H1 (cell line): ENCODE measurements around the gene RPL7A. TPM values are rescaled to one million over a fixed set of nuclear protein-coding genes. Genes with fewer than 3 reads are reported as not detected.
A peak's percentile ranks its signal among the peaks of the same experiment; 100 is the strongest.

ENCODE experiments used
- CTCF ChIA-PET: fragments of 300-600 bp; sonication (Branson Sonifier 250); formaldehyde crosslinking; loops from one replicate; lab custom pipeline; 2021; ENCODE audit not compliant: partially characterized antibody; lab: Charles Lee
- POLR2A ChIA-PET: fragments of 300-600 bp; sonication (Branson Sonifier 250); formaldehyde crosslinking; loops from one replicate; lab custom pipeline; 2021; ENCODE audit warnings: inconsistent platforms; ENCODE audit not compliant: partially characterized antibody; lab: Charles Lee
- DNase-seq, 2 experiments: peaks; one replicate each; pipeline versions ENCODE4 v3.0.0 to v3.0.0-alpha.2; 2010 to 2022; ENCODE audit warnings: low spot score in 2 of 2, low read depth in 1 of 2, mixed read lengths in 1 of 2
- FAIRE-seq: peaks from 2 replicates; lab custom pipeline; 2011; peaks lifted over from hg19 to GRCh38; lab: Jason Lieb, UNC
- H2AFZ ChIP-seq: 2 replicates; pipeline ENCODE4 v1.8.1; 2012; ENCODE audit warnings: low read length, inconsistent platforms
- H2AK5ac ChIP-seq: 2 replicates; pipeline ENCODE4 v1.6.1; 2013; ENCODE audit warnings: low read depth, low read length
- H2BK120ac ChIP-seq: replicated peaks from 2 replicates; pipeline ENCODE3; 2013; ENCODE audit warnings: low read depth, low read length, inconsistent platforms
- H2BK12ac ChIP-seq: 2 replicates; pipeline ENCODE4 v1.6.1; 2013; ENCODE audit warnings: low read depth, low read length
- H2BK15ac ChIP-seq: 2 replicates; pipeline ENCODE4 v1.6.1; 2013; ENCODE audit warnings: low read length
- H2BK20ac ChIP-seq: 2 replicates; pipeline ENCODE4 v1.6.1; 2013; ENCODE audit warnings: low read length
- H2BK5ac ChIP-seq: 2 replicates; pipeline ENCODE4 v1.6.1; 2013; ENCODE audit warnings: low read depth, low read length
- H3K14ac ChIP-seq: 2 replicates; pipeline ENCODE4 v1.6.1; 2013; ENCODE audit warnings: inconsistent platforms; ENCODE audit not compliant: insufficient read length
- H3K18ac ChIP-seq: 2 replicates; pipeline ENCODE4 v1.6.1; 2013; ENCODE audit warnings: low read length; ENCODE audit errors: extremely low read depth
- H3K23ac ChIP-seq: 2 replicates; pipeline ENCODE4 v1.6.1; 2013; ENCODE audit warnings: inconsistent platforms; ENCODE audit not compliant: insufficient read length
- H3K23me2 ChIP-seq: 2 replicates; pipeline ENCODE4 v1.6.1; 2013; ENCODE audit warnings: low read depth, low read length
- H3K27ac ChIP-seq: 2 replicates; pipeline ENCODE4 v1.6.1; 2011; ENCODE audit warnings: low read depth, low read length, inconsistent platforms
- H3K27me3 ChIP-seq, 4 experiments: replicated peaks in 1 of 4; 1 replicate in 1 of 4; 2 replicates in 3 of 4; pipeline versions ENCODE4 v1.6.1 to v1.8.1; 2011 to 2013; ENCODE audit warnings: low read length in 3 of 4, mild to moderate bottlenecking in 3 of 4, inconsistent platforms in 2 of 4, mixed read lengths in 2 of 4, moderate library complexity in 1 of 4; ENCODE audit not compliant: control insufficient read depth in 3 of 4, insufficient read depth in 3 of 4; ENCODE audit errors: extremely low read depth in 1 of 4
- H3K36me3 ChIP-seq, 4 experiments: 2 replicates each; pipeline versions ENCODE4 v1.6.1 to v1.8.1; 2011 to 2013; ENCODE audit warnings: mild to moderate bottlenecking in 4 of 4, low read length in 3 of 4, moderate library complexity in 2 of 4, control low read depth in 1 of 4, inconsistent platforms in 1 of 4; ENCODE audit not compliant: insufficient read depth in 4 of 4, control insufficient read depth in 2 of 4
- H3K4ac ChIP-seq: replicated peaks from 2 replicates; pipeline ENCODE3; 2013; ENCODE audit warnings: low read length, low read depth, mixed read lengths, inconsistent platforms; ENCODE audit not compliant: insufficient read length
- H3K4me1 ChIP-seq, 4 experiments: replicated peaks in 1 of 4; 1 replicate in 1 of 4; 2 replicates in 3 of 4; pipeline versions ENCODE4 v1.6.1 to v1.8.1; 2011 to 2013; ENCODE audit warnings: low read length in 3 of 4, inconsistent platforms in 2 of 4, mixed read lengths in 1 of 4; ENCODE audit not compliant: insufficient read depth in 4 of 4, control insufficient read depth in 3 of 4
- H3K4me2 ChIP-seq, 2 experiments: 2 replicates each; pipeline versions ENCODE4 v1.6.1 to v1.8.1; 2011 to 2013; ENCODE audit warnings: low read depth in 2 of 2, low read length in 2 of 2, control low read depth in 1 of 2, inconsistent platforms in 1 of 2, mild to moderate bottlenecking in 1 of 2; ENCODE audit not compliant: insufficient read depth in 1 of 2
- H3K4me3 ChIP-seq, 4 experiments: fragments of 200-600, 300-600 bp in 1 of 4; sonication (generic), shearing (Covaris generic), sonication (Bioruptor Twin) in 1 of 4; 2 replicates each; pipeline versions ENCODE4 v1.5.1 to v1.8.1; 2011 to 2016; ENCODE audit warnings: low read length in 4 of 4, low read depth in 3 of 4, control low read depth in 2 of 4, inconsistent platforms in 2 of 4, mild to moderate bottlenecking in 2 of 4, mixed read lengths in 1 of 4, moderate library complexity in 1 of 4; ENCODE audit not compliant: insufficient read depth in 2 of 4; ENCODE audit errors: extremely low read depth in 1 of 4
- H3K56ac ChIP-seq: replicated peaks from 2 replicates; pipeline ENCODE3; 2013; ENCODE audit warnings: low read depth, mild to moderate bottlenecking, mixed read lengths, low read length, inconsistent platforms; ENCODE audit not compliant: insufficient read length
- H3K79me1 ChIP-seq: 2 replicates; pipeline ENCODE4 v1.6.1; 2013; ENCODE audit warnings: low read depth, low read length, control low read depth
- H3K79me2 ChIP-seq, 2 experiments: 2 replicates each; pipeline versions ENCODE4 v1.6.1 to v1.8.1; 2012 to 2013; ENCODE audit warnings: low read length in 2 of 2, mild to moderate bottlenecking in 2 of 2, inconsistent platforms in 1 of 2; ENCODE audit not compliant: insufficient read depth in 2 of 2, control insufficient read depth in 1 of 2
- H3K9ac ChIP-seq, 4 experiments: replicated peaks in 1 of 4; 1 replicate in 1 of 4; 2 replicates in 3 of 4; pipeline versions ENCODE4 v1.6.1 to v1.8.1; 2011 to 2013; ENCODE audit warnings: low read depth in 3 of 4, low read length in 3 of 4, control low read depth in 2 of 4, mild to moderate bottlenecking in 2 of 4, moderate library complexity in 2 of 4, inconsistent platforms in 1 of 4; ENCODE audit errors: extremely low read depth in 1 of 4
- H3K9me3 ChIP-seq, 2 experiments: 2 replicates each; pipeline versions ENCODE4 v1.6.1 to v1.8.1; 2012 to 2013; ENCODE audit warnings: mild to moderate bottlenecking in 2 of 2, moderate library complexity in 2 of 2, control low read depth in 1 of 2, inconsistent platforms in 1 of 2, low read depth in 1 of 2, low read length in 1 of 2, mixed read lengths in 1 of 2; ENCODE audit not compliant: insufficient read depth in 2 of 2
- H4K20me1 ChIP-seq, 2 experiments: replicated peaks in 1 of 2; 2 replicates each; pipeline versions ENCODE3 to v1.8.1; 2011 to 2013; ENCODE audit warnings: inconsistent platforms in 2 of 2, low read length in 2 of 2, mild to moderate bottlenecking in 1 of 2; ENCODE audit not compliant: insufficient read depth in 2 of 2, control insufficient read depth in 1 of 2
- H4K5ac ChIP-seq: 2 replicates; pipeline ENCODE4 v1.6.1; 2013; ENCODE audit warnings: low read length, low read depth, mixed read lengths, inconsistent platforms; ENCODE audit not compliant: insufficient read length
- H4K8ac ChIP-seq: 2 replicates; pipeline ENCODE4 v1.8.0; 2013; ENCODE audit warnings: mild to moderate bottlenecking, moderate library complexity, low read length, inconsistent platforms; ENCODE audit not compliant: insufficient read depth; ENCODE audit errors: extremely low read depth
- H4K91ac ChIP-seq: replicated peaks from 2 replicates; pipeline ENCODE3; 2013; ENCODE audit warnings: low read length, mixed read lengths, inconsistent platforms; ENCODE audit not compliant: insufficient read length
- CREB1 ChIP-seq: IDR thresholded peaks from 2 replicates; pipeline ENCODE4 v1.6.1; 2012; ENCODE audit warnings: inconsistent platforms
- HDAC6 ChIP-seq: IDR thresholded peaks from one replicate; pipeline ENCODE4 v1.7.1; 2012; ENCODE audit warnings: low read depth, mild to moderate bottlenecking, inconsistent platforms, low read length, moderate library complexity
- POLR2A ChIP-seq, 2 experiments: IDR thresholded peaks; 1 replicate in 1 of 2; 2 replicates in 1 of 2; pipeline ENCODE4 v1.6.1; 2011; ENCODE audit warnings: low read depth in 2 of 2, low read length in 2 of 2, mild to moderate bottlenecking in 2 of 2; ENCODE audit errors: control extremely low read depth in 1 of 2
- RAD21 ChIP-seq, 2 experiments: IDR thresholded peaks in 1 of 2; conservative IDR thresholded peaks in 1 of 2; 2 replicates each; pipeline ENCODE4 v1.6.1; 2011; ENCODE audit warnings: low read depth in 2 of 2, low read length in 2 of 2, improper control_type of control experiment in 1 of 2, inconsistent platforms in 1 of 2, mild to moderate bottlenecking in 1 of 2, moderate library complexity in 1 of 2
- RXRA ChIP-seq: IDR thresholded peaks from 2 replicates; pipeline ENCODE4 v1.6.1; 2011; ENCODE audit warnings: low read depth, mild to moderate bottlenecking, low read length, moderate library complexity; ENCODE audit not compliant: insufficient read depth
- SP4 ChIP-seq: IDR thresholded peaks from 2 replicates; pipeline ENCODE4 v1.6.1; 2012; ENCODE audit warnings: low read length, inconsistent platforms
- WGBS, 2 experiments: shearing (Covaris generic) in 1 of 2; methylation state at CpG; one replicate each; pipeline versions ENCODE4 v1.1.6 to v1.1.7; 2013 to 2015; ENCODE audit warnings: low lambda C conversion rate in 2 of 2, mixed read lengths in 2 of 2, inconsistent platforms in 1 of 2, low coverage in 1 of 2, missing lambda C conversion rate in 1 of 2; ENCODE audit not compliant: insufficient replicate concordance in 2 of 2, insufficient coverage in 1 of 2, insufficient read length in 1 of 2; ENCODE audit errors: extremely low coverage in 1 of 2, missing lambda C conversion rate in 1 of 2; 5-methylcytosine and 5-hydroxymethylcytosine counted together
- polyA plus RNA-seq, 7 experiments: library from polyadenylated mRNA; depleted of rRNA in 3 of 7; stranded (reverse) in 5 of 7; unstranded in 2 of 7; fragments of >200 nt in 5 of 7; fragments of 200-250 nt in 2 of 7; gene quantifications; 1 replicate in 5 of 7; 2 replicates in 1 of 7; 4 replicates in 1 of 7; pipeline versions ENCODE4 v1.2.1 to v1.2.3, GENCODE V29; 2011 to 2013; ENCODE audit warnings: missing spikeins in 2 of 7, mixed read lengths in 2 of 7
- total RNA-seq: library from RNA; stranded (reverse); fragmentation: NEBNext Ultra II Directional; extraction: Animal tissue kit (Norgen Biotek cat#: 25700); gene quantifications from 2 replicates; pipeline ENCODE4 v1.2.1, GENCODE V29; 2021
- TF ChIP-seq, protein P1 (sequence below), 3 experiments: IDR thresholded peaks; 1 replicate in 2 of 3; 2 replicates in 1 of 3; pipeline versions ENCODE4 v1.5.1 to v1.6.1; 2011; ENCODE audit warnings: low read length in 3 of 3, mild to moderate bottlenecking in 3 of 3, inconsistent platforms in 2 of 3, low read depth in 1 of 3, moderate library complexity in 1 of 3; ENCODE audit not compliant: insufficient read depth in 1 of 3; ENCODE audit errors: control extremely low read depth in 1 of 3

RPL7A gene
- total and polyA plus RNA-seq, 2 of the 8 experiments (the other 6 are each of a cell fraction or from before 2014, with no cell fraction given): 2,578 to 2,783 TPM

DNA sequence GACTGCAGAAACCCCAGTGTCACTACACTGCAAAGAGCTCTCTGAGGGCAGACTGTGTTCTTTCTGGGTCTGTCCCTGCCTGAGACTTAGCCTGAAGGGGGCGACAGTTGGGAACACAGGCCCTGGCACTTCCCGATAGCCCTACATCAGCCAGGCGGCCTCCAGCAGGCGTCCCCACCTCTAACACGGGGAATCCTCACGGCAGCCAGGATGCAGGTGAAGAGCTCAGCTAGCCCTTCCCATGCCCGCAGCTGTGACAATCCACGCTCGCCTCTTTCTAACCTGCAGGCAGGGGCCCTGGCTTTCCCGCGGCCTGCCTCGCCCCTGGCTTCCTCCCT is 6.0 kb upstream of the RPL7A start:
- peak in 1 of 2 experiments; percentile 76 for DNase-seq
- 0 out of 2 replicates have a peak overlapping the region, but pooled peaks have one; percentile 18 for H2BK5ac ChIP-seq
- POLR2A ChIA-PET: interaction anchor here (0.8 to 14.8 kb wide), 6 partner anchors 11 to 119 kb away, joined by 3 to 303 read pairs (median 6); partner anchors contain the start of genes ADAMTS13, MED22, RPL7A and SURF1
- no peak overlapping the region for H3K23ac ChIP-seq
- TF ChIP-seq SP4 (no peak), RAD21 (IDR thresholded peaks at IDR 0.05 in 1 of 2, conservative IDR thresholded peaks at IDR 0.05 in 1 of 2; ENCODE audit: low read depth in 2 of 2, low read length in 2 of 2) (peak; percentile 19 to 33; a peak in 3 of 4 replicates), CREB1 (no peak), RXRA (no peak), POLR2A (IDR thresholded peaks at IDR 0.05; ENCODE audit: control extremely low read depth in 1 of 2, low read depth in 2 of 2, low read length in 2 of 2) (no peak), HDAC6 (no peak)
- TF ChIP-seq, protein P1, sequence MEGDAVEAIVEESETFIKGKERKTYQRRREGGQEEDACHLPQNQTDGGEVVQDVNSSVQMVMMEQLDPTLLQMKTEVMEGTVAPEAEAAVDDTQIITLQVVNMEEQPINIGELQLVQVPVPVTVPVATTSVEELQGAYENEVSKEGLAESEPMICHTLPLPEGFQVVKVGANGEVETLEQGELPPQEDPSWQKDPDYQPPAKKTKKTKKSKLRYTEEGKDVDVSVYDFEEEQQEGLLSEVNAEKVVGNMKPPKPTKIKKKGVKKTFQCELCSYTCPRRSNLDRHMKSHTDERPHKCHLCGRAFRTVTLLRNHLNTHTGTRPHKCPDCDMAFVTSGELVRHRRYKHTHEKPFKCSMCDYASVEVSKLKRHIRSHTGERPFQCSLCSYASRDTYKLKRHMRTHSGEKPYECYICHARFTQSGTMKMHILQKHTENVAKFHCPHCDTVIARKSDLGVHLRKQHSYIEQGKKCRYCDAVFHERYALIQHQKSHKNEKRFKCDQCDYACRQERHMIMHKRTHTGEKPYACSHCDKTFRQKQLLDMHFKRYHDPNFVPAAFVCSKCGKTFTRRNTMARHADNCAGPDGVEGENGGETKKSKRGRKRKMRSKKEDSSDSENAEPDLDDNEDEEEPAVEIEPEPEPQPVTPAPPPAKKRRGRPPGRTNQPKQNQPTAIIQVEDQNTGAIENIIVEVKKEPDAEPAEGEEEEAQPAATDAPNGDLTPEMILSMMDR (IDR thresholded peaks at IDR 0.05; ENCODE audit: control extremely low read depth in 1 of 3, insufficient read depth in 1 of 3, low read depth in 1 of 3, low read length in 3 of 3): peak in 2 of 3 experiments; percentile 81 to 86; a peak in 3 of 4 replicates
- 74% methylated on average over 9 of the region's 12 CpGs; no CpG with 5 or more reads in 1 of the 2 experiments for WGBS, 2 experiments
- H3K79me1 ChIP-seq: peaks cover 17% of the 10 kb centered on the region
- no peaks in the 10 kb centered on the region for H3K9me3 ChIP-seq
- H3K4me1 ChIP-seq: peaks cover 0 to 7% (median 5%) of the 10 kb centered on the region in 4 experiments; a peak in 5 of 7 replicates
- no peak overlapping the region for H3K14ac ChIP-seq
- no peak overlapping the region for H2BK20ac ChIP-seq
- H2BK15ac ChIP-seq: no peak overlapping the region
- no peak overlapping the region for H3K4me2 ChIP-seq
- no peak overlapping the region for H2BK120ac ChIP-seq
- H3K4me3 ChIP-seq: no peak overlapping the region
- no peak overlapping the region for H2BK12ac ChIP-seq
- H3K79me2 ChIP-seq: peaks cover 4 to 20% of the 10 kb centered on the region in 2 experiments; a peak in 3 of 4 replicates
- H3K56ac ChIP-seq: no peak overlapping the region
- FAIRE-seq: no peak
- no peak overlapping the region for H4K91ac ChIP-seq
- H3K9ac ChIP-seq: no peak overlapping the region
- H3K27ac ChIP-seq: no peak overlapping the region
- H3K18ac ChIP-seq: no peak overlapping the region
- no peak overlapping the region for H3K4ac ChIP-seq
- H3K23me2 ChIP-seq: peaks cover 3% of the 10 kb centered on the region; the same call in 1 of the 2 replicates
- H4K5ac ChIP-seq: no peak overlapping the region
- H4K20me1 ChIP-seq: peaks cover 12 to 34% of the 10 kb centered on the region in 2 experiments
- no peak overlapping the region; the same call in 1 of the 2 replicates for H4K8ac ChIP-seq
- no peak overlapping the region for H2AFZ ChIP-seq
- no peak overlapping the region for H2AK5ac ChIP-seq
- CTCF ChIA-PET: interaction anchor here (0.8 to 5.5 kb wide), 30 partner anchors 9 to 228 kb away, joined by 3 to 45 read pairs (median 5); partner anchors contain the start of genes SLC2A6 and SURF1
- peaks cover 31 to 70% (median 53%) of the 10 kb centered on the region in 4 experiments for H3K36me3 ChIP-seq
- no peaks in the 10 kb centered on the region for H3K27me3 ChIP-seq
